Adrenal gland (tissue), 5 donors: ENCODE results near the gene TENM4.

Experiments used
- POLR2A ChIP-seq, 2 donors: fragments of 450-650 bp; IDR thresholded peaks; one replicate each; pipeline ENCODE4 v1.6.1; 2017; ENCODE audit warnings: antibody characterized with exemption in 2 of 2, mild to moderate bottlenecking in 2 of 2, moderate library complexity in 1 of 2
- TF ChIP-seq, protein P1 (sequence below), 6 experiments: fragments of 450-650 bp in 4 of 6; fragments of 200-600 bp in 2 of 6; sonication (generic) in 1 of 6; IDR thresholded peaks; 1 replicate in 5 of 6; 2 replicates in 1 of 6; pipeline versions ENCODE4 v1.5.1 to v1.8.0; 2016 to 2021; ENCODE audit warnings: antibody characterized with exemption in 6 of 6, mild to moderate bottlenecking in 2 of 6, moderate library complexity in 1 of 6
- donor health status: DM: no; HTN: no; CAD: no.

- no peak for TF ChIP-seq POLR2A (IDR thresholded peaks at IDR 0.05)
- TF ChIP-seq, protein P1, sequence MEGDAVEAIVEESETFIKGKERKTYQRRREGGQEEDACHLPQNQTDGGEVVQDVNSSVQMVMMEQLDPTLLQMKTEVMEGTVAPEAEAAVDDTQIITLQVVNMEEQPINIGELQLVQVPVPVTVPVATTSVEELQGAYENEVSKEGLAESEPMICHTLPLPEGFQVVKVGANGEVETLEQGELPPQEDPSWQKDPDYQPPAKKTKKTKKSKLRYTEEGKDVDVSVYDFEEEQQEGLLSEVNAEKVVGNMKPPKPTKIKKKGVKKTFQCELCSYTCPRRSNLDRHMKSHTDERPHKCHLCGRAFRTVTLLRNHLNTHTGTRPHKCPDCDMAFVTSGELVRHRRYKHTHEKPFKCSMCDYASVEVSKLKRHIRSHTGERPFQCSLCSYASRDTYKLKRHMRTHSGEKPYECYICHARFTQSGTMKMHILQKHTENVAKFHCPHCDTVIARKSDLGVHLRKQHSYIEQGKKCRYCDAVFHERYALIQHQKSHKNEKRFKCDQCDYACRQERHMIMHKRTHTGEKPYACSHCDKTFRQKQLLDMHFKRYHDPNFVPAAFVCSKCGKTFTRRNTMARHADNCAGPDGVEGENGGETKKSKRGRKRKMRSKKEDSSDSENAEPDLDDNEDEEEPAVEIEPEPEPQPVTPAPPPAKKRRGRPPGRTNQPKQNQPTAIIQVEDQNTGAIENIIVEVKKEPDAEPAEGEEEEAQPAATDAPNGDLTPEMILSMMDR (IDR thresholded peaks at IDR 0.05), result no peak
These were observed 404.9 kb downstream of the TENM4 start for GRCh38 chr11:79035881-79036280.
